ENCODE data around the gene HOXA5. TPM values are rescaled to one million over a fixed set of nuclear protein-coding genes. Genes with fewer than 3 reads are reported as not detected.

Gene HOXA5
- total and polyA plus RNA-seq, 2 donors (not counting 3 experiments of a cell fraction or from before 2014, with no cell fraction given) = 18.6 to 18.8 TPM

DNA sequence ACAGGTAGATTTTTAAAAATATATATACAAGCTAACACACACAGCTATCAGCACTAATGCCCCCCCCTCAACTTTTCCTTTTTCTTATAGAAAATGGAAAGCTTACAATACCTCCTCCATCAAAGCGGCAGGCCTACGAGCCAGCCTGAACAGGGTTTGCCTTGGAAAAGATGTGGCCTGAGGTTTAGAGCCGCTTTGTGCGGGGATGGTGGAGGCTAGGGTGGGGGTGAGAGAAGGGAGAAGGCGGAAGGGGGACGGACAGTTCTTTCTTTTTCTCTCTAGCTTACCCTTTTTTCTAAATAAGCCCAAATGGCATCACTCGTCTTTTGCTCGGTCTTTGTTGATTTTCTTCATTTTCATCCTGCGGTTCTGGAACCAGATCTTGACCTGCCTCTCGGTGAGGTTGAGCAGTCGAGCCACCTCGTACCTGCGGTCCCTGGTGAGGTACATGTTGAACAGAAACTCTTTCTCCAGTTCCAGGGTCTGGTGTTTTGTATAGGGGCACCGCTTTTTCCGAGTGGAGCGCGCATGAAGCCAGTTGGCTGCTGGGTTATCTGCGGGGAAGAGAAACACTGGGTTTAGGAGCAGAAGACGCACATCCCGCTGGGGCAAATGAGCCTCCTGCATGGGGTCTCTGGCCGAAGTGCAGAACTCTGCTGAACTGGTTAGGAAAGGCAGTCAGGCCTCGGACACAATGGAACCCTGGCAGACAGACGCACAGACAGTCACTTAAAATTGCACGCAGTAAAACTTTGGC lies 20.0 kb upstream of the HOXA5 start:
- Histone ChIP-seq H3K27me3 (ENCODE audit: control insufficient read depth in 2 of 2, insufficient read depth in 2 of 2, low read length in 2 of 2) (no peaks in the 10 kb centered on the region), H4K20me1 (replicated peaks; ENCODE audit: control insufficient read depth, extremely low read depth, insufficient read depth, low read length) (no peaks in the 10 kb centered on the region), H3K9me3 (replicated peaks; ENCODE audit: control insufficient read depth, insufficient read depth, low read length) (no peaks in the 10 kb centered on the region), H3K4me3 (replicated peaks in 1 of 3; ENCODE audit: insufficient read depth in 1 of 3, low read depth in 1 of 3, low read length in 3 of 3) (peak overlapping the region; percentile 63 to 98 (median 88)), H3K27ac (ENCODE audit: insufficient read depth, low read depth, low read length) (peak overlapping the region; percentile 91), H3K4me1 (ENCODE audit: control insufficient read depth, extremely low read depth, insufficient read depth, low read length) (peaks cover 50% of the 10 kb centered on the region), H3K9ac (replicated peaks; ENCODE audit: extremely low read depth, insufficient read depth, low read length) (peak overlapping the region; percentile 85), H3K36me3 (ENCODE audit: control insufficient read depth in 2 of 2, extremely low read depth in 1 of 2, insufficient read depth in 2 of 2, low read length in 2 of 2) (peaks cover 3 to 7% of the 10 kb centered on the region in 2 experiments), H3K4me2 (ENCODE audit: insufficient read depth, low read length) (peak overlapping the region; percentile 91), H3K79me2 (ENCODE audit: control insufficient read depth, insufficient read depth, low read length) (peaks cover 80% of the 10 kb centered on the region), H2AFZ (ENCODE audit: low read depth, low read length) (no peak overlapping the region), H3K9me1 (replicated peaks; ENCODE audit: control insufficient read depth, extremely low read depth, insufficient read depth, low read length) (no peaks in the 10 kb centered on the region)
- CTCF ChIA-PET = interaction anchor here (0.6 to 4.6 kb wide), 8 partner anchors 13 to 798 kb away, joined by 3 to 145 read pairs (median 38); partner anchors contain the start of genes HOXA10 and HOXA3
- FAIRE-seq = no peak
- TF ChIP-seq GATA2 (IDR thresholded peaks at IDR 0.05; ENCODE audit: insufficient read depth, insufficient read length, low read depth, low read length) (no peak), POLR2AphosphoS5 (IDR thresholded peaks at IDR 0.05; ENCODE audit: insufficient read depth, low read depth, low read length) (no peak), MYC (IDR thresholded peaks at IDR 0.05; ENCODE audit: low read depth, low read length) (no peak), JUN (IDR thresholded peaks at IDR 0.05; ENCODE audit: borderline replicate concordance, insufficient read depth, insufficient read length, low read depth) (no peak), FOS (IDR thresholded peaks at IDR 0.05; ENCODE audit: borderline replicate concordance, insufficient read depth, low read length) (no peak), EZH2 (IDR thresholded peaks at IDR 0.05; ENCODE audit: borderline replicate concordance, low read depth, low read length, severe bottlenecking) (no peak), POLR2A (IDR thresholded peaks at IDR 0.05; ENCODE audit: low read depth, low read length) (no peak)
- TF ChIP-seq, protein P1, sequence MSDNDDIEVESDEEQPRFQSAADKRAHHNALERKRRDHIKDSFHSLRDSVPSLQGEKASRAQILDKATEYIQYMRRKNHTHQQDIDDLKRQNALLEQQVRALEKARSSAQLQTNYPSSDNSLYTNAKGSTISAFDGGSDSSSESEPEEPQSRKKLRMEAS (IDR thresholded peaks at IDR 0.05; ENCODE audit: insufficient read depth, insufficient read length) = no peak
- TF ChIP-seq, protein P2, sequence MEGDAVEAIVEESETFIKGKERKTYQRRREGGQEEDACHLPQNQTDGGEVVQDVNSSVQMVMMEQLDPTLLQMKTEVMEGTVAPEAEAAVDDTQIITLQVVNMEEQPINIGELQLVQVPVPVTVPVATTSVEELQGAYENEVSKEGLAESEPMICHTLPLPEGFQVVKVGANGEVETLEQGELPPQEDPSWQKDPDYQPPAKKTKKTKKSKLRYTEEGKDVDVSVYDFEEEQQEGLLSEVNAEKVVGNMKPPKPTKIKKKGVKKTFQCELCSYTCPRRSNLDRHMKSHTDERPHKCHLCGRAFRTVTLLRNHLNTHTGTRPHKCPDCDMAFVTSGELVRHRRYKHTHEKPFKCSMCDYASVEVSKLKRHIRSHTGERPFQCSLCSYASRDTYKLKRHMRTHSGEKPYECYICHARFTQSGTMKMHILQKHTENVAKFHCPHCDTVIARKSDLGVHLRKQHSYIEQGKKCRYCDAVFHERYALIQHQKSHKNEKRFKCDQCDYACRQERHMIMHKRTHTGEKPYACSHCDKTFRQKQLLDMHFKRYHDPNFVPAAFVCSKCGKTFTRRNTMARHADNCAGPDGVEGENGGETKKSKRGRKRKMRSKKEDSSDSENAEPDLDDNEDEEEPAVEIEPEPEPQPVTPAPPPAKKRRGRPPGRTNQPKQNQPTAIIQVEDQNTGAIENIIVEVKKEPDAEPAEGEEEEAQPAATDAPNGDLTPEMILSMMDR (IDR thresholded peaks at IDR 0.05; ENCODE audit: extremely low read depth in 1 of 2, insufficient read depth in 1 of 2, low read depth in 1 of 2, low read length in 2 of 2) = no peak
- BruUV-seq (replicated peaks) = no TSS peak
- POLR2A ChIA-PET = no interaction called here
- DNase-seq (ENCODE audit: low read depth, low spot score) = no peak
- intact Hi-C loops (cut with micrococcal nuclease) = loop anchor here (2.0 to 5.0 kb wide), 5 partner anchors 13 to 1771 kb away; partner anchors contain the start of gene HOXA2
- dilution Hi-C loops (cut with MboI; ENCODE audit: extremely low pct_ligation_motif_present, low sequenced_read_pairs) = loop anchor here (10.0 to 25.0 kb wide), 3 partner anchors 309 to 976 kb away; no protein-coding TSS in a partner anchor
